ENCODE measurements around the gene PDCL3.

Gene PDCL3

DNA sequence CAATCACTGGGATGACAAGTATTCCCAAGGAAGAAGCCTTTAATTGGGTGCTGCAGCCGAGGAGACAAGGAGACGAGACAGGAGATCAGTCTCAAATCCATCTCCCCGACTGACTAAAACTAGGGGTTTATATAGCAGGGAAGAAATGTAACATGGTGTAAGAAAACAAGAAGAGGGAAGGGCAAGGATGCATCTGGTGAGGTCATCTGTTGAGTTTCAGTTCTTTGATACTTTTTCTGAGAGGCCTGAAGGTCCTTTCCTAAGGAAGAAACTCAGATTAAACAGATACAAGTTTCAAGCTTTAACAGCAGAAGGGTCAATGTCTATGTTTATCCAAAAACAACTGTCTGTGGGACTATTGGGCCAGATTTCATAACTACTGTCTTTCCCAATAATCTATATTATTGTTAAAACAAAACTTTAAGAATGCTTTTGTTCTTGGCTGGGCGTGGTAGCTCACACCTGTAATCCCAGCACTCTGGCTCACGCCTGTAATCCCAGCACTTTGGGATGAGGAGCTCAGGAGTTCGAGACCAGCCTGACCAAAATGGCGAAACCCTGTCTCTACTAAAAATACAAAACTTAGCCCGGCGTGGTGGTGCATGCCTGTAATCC is 2.5 kb upstream of the PDCL3 start:
- no peak for DNase-seq (ENCODE audit: low read depth in 2 of 2)

DNA sequence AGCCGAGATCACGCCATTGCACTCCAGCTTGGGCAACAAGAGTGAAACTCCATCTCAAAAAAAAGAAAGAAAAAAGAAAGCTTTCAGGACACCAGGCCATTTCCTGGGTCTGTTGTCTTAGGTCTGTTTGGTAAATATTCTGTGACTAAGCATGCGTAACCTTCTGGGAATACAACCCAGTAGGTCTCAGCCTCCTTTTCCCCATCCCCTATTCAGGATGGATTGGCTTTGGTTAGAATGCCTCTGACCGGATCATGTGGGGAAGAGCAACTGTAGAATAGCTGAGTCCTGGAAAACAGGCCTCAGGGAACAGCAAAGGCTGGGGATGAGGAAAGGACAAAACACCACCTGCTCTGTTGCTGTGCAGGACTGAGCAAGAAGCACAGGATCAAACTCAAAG is 1.6 kb upstream of the PDCL3 start:
- no peak for DNase-seq (ENCODE audit: low read depth in 2 of 2)

DNA sequence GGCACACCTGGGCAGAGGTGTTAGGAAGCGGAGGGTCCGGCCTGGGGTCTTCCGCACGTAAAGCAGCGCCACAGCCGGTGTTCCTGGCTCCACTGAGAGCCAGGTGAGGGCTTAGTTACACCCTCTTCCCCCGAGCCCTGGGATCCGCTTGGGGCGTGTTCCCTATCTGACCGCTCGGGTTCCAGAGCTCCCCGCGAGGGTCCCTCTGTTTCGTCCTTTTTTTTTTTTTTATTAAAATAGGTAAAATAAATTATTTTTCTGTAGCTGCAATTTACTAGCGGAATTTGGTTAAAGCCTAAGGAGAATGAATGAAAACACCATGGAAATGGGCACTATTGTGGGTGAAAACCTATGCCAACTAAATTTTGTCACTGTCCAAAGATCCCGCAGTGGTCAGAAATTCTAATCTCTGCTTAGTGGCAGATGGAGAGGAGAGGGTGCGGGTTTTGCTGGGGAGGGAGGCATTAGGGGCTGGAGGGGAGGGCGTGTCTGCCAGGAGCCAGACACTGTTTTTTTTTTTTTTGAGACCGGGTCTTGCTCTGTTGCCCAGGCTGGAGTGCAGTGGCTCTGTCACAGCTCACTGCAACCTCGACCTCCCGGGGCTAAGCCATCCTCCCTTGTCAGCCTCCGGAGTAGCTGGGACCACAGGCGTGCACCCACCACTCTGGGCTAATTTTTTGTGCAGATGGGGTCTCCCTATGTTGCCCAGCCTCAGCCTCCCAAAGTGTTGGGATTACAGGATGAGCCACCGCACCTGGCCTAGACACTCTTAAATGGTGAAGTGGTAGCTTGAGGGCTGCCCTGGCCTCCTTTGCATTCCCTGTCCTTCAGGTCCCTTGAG is 834 bp downstream of the PDCL3 start:
- DNase-seq (ENCODE audit: low read depth in 2 of 2), result no peak

DNA sequence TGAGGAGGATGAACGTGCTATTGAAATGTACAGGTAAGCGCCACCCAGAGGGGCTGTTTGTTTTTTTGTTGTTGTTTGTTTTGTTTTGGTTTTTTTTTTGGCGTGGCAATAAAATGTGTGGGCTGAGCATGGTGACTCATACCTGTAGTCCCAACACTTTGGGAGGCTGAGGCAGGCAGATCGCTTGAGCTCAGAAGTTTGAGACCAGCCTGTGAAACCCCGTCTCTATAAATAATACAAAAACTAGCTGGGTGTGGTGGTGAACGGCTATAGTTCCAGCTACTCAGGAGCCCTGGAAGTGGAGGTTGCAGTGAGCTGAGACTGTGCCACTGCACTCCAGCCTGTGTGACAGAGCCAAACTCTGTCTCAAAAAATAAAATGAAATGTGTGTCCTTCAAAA is 6.2 kb downstream of the PDCL3 start:
- no peak for DNase-seq (ENCODE audit: low read depth in 2 of 2)

DNA sequence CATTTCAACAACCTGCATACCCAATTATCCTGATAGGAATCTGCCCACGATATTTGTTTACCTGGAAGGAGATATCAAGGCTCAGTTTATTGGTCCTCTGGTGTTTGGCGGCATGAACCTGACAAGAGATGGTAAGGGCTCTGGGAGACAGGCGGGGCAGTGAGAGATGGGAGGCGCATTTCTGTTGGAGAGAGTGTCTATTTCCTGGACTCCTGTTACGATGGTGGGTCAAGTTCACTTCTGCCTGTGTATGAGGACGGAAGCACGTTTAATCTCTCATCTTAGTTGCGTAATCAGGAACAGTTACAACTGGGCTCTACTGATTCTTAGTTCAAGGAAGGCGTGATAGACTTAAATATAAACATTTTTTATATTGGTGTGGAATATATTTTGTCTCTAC is 8.9 kb downstream of the PDCL3 start:
- DNase-seq (ENCODE audit: low read depth in 2 of 2), result no peak

DNA sequence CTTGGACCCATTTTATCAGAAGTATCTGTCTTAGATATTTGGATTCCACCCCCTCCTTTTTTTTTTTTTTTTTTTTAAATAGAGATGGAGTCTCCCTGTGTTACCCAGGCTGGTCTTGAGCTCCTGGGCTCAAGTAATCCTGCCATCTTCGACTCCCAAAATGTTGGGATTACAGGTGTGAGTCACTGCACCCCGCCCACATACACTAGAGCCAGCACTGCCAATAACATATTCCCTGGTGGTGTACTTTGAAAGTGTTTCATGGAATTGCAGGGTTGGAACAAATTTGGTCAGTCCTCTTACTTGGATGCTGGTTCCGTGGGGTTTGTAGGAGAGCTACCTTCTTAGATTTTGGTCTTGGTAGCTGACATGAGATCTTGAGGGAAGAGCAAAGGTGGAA is 15.0 kb downstream of the PDCL3 start:
- DNase-seq (ENCODE audit: low read depth in 2 of 2), result no peak

DNA sequence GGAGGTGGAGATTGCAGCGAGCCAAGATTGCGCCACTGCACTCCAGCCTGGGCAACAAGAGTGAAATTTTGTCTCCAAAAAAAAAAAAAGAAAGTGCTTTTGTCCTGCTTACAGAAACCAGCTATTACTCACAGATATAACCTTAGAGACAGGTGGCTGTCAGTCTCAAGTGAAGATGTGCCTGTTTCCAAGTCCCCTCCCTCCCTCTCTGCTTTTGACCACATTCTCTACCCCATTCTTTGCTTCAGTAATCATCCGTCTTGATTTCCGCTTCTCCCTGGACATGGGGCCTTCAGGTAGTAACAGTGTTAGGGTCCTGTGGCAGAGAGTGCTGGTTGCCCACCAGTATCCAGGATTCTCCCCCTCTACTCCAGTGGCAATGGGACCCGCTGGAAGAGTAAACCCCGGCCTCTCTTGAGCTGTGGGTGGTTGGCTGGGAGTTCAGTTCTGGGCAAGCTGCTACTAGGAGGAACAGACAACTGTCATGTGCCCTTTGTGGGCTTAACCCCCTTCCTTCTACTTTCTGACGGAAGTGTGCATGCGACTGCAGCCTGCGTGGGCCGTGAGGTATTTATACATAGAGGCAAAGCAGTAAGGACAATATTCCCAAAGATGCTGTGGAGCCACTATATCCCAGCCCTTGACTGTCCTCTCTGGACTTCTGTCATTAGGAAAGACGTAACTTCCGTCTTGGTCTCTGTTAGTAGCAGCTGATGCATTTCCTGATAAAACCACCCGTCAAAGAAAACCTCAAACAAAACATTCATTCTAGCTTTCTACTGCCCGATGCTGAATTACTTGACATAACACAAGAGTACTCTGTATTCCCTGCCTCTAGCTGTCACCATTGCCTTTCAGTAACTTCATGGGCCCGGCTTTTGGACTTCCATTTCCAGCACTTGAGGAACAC is 17.8 kb downstream of the PDCL3 start:
- peak in 1 of 2 experiments; percentile 13 for DNase-seq (ENCODE audit: low read depth in 2 of 2)

DNA sequence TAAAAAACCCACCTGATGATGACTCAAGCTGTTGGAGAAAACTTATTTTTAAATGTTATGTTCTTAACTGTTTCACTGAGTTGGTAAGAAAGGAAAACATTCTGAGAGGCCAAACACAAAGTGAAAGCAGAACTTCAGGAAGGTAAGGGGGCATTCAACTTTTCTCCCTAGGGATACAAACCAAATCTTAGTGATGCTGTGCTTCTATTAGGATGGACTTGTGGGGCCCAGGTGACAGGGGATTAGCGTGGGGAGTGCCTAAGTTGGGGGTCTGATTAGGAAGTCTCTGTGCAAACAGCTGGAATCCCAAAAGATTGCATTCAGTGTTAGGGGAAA is 18.5 kb downstream of the PDCL3 start:
- no peak for DNase-seq (ENCODE audit: low read depth in 2 of 2)

DNA sequence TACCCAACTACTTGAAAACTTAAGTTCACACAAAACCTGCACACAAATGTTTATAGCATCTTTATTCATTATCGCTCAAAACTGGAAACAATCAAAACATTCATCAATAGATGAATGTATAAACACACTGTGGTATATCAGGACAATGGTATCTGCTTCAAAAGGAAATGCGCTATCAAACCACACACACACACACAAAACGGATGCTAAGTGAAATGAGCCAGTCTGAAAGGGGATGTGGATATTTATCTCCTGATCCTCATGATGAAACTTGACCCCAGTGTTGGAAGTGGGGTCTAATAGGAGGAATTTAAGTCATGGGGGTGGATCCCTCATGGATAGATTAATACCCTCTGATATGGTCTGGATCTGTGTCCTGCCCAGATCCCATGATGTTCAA is 22.0 kb downstream of the PDCL3 start:
- no peak for DNase-seq (ENCODE audit: low read depth in 2 of 2)

DNA sequence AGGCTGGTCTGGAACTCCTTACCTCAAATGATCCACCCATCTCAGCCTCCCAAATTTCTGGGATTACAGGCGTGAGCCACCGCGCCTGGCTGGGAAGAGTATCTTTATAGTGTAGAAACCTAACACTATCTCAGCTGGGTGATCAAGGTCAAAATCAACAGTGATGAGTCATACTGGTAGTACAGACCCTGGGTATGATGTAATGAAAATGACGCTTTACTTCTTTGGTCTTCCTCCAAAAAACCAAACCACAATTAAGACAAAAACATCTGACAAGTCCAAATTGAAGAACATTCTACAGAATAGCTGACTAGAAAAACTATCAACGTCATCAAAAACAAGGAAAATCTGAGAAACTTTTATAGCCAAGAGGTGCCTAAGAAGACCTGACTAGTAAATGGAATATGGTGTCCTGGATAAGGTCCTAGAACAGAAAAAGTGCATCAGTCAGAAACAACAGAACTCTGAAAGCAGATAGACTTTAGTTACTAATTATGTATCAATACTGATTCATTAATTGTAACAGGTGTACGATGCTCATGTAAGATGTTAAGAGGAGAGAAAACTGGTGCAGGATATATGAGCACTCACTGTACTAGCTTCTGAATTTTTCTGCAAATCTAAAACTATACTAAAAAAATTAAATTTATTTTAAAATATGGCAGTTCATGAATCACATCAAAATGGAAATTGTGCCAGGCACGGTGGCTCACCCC is 25.4 kb downstream of the PDCL3 start:
- DNase-seq (ENCODE audit: low read depth in 2 of 2), result no peak

DNA sequence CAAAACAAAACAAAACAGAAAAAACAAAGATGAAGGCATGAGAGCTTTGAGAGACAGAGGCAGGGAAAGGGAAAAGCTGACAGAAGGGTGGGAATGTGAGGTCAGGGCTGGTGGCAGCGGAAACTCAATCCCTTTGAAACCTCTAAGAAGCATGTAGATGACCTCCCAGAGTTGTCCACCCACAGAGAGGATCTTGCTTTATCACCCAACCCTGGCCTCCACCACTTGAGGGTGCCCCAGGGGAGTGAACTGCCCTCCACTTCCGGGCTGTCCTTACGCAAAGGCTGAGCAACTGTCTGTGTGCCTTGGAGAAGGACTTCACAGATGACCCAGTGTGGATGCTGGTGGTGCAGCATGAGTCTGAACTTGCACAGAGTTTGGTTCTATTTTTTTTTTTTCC is 26.7 kb downstream of the PDCL3 start:
- no peak for DNase-seq (ENCODE audit: low read depth in 2 of 2)

DNA sequence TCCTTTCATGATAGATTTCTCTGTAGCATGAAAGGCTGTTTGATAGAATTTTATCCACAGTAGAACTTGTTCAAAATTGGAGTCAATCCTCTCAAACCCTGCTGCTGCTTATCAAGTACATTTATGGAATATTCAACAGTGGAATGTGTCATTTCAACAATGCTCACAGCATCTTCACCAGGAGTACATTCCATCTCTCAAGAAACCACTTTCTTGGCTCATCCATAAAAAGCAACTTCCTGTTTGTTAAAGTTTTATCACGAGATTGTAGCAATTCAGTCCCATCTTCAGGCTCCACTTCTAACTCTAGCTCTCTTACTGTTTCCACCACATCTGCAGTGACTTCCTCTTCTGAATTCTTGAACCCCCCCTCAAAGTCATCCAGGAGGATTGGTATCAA is 29.4 kb downstream of the PDCL3 start:
- no peak for DNase-seq (ENCODE audit: low read depth in 2 of 2)

DNA sequence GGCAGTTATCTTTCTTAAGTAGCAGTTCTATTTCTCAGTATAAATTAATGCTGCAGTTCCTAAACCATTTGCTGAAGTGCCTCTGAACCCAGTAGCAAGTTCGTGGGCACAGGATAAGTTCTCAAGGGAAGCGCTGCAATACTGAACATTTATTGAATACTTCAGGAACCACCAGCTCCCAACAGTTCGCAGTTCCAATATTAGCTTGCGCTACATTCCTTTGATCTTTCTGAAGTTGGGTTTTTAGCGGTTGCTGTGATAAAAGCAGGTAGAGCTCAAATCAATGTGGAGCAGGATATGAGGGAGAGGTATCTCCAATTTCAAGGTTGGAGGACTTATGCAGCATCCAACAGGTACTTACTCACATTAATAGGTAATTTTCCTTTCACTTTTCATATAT is 33.7 kb downstream of the PDCL3 start:
- no peak for DNase-seq (ENCODE audit: low read depth in 2 of 2)

DNA sequence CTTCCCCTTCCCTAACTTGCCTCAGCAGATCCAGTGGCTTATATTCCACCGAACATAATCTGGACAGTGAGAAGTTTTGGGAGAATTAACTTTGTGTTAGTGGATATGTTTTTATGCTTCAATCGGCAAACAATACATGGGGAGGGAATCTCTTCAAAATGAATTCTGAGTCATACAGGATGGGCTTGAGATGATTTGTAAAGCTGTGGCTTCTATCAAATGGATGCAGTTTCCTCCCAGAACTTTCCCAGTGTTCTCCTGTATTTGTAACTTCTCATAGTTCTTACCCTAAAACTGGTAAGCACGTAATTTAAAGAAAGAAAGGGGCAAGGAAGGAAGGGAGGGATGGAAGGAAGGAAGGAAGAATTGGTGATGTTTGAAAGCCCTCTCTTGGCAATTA is 36.8 kb downstream of the PDCL3 start:
- DNase-seq (ENCODE audit: low read depth in 2 of 2), result no peak

DNA sequence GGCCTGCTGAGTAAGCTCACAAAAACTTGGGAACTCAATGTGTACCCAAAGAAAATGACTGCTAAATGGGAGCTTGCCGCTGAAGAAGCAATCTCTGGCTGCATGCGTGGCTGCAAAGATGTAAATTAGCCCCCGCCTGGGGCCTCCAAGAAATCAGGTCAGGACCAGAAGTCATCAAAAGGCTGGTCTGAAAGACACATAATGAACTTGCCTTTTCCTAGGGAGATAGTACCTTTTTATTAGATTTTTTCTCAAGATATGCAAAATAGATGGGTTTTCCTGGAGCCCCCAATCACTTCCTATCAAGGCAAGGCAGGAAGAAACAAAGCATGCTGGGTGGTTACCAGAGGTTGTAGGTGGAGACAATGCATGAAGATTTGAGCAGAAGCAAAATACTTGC is 38.9 kb downstream of the PDCL3 start:
- DNase-seq (ENCODE audit: low read depth in 2 of 2), result no peak

DNA sequence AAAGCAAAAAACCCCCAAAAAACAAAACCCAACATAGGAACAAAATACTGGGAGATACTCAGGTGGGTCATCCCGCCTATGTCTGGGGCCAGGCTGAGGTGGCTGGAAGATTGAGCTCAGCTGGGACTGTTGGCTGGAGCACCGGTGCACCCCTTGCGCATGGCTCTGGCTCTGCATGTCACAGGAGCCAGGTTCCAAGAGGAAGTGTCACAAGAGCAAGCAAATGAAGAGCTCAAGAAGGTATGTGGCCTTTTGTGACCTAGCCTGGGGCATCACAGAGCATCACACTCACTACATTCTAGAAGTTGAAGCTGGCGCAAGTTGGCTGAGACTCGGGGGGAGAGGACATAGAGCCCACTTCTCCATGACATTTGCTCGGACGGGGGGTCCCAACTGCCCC is 40.6 kb downstream of the PDCL3 start:
- no peak for DNase-seq (ENCODE audit: low read depth in 2 of 2)

DNA sequence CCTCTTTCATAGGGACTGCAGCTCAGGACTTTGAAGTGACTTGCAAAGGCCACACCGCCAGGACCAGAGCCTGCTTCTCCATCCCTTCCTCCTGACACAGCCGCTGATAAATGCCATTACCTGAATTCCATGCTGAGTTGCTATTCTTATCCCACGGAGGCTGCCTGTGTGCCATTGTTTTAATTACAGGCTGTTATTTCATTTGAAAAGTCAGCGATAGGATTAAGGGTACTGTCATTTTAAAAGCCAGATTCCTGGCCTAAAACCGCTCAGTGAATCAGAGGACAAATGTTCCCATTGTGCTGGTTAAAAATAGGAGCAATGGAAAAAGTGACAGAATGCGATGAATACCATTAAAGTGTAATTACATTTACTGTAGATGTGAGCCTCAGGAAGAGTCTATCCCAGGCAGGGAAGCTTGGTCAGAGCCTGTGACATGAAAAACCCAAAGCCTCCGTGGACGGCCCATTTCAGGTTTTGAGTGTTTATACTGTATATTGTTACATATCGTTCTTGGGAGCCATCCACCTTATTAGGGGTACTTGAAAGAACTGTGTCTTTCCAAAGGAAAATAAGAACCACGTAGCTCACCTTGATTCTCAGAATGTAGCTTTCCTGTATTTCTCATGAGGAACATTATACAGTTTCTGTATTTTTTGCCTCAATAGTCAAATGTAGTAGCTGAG is 41.3 kb downstream of the PDCL3 start:
- DNase-seq (ENCODE audit: low read depth in 2 of 2), result no peak

DNA sequence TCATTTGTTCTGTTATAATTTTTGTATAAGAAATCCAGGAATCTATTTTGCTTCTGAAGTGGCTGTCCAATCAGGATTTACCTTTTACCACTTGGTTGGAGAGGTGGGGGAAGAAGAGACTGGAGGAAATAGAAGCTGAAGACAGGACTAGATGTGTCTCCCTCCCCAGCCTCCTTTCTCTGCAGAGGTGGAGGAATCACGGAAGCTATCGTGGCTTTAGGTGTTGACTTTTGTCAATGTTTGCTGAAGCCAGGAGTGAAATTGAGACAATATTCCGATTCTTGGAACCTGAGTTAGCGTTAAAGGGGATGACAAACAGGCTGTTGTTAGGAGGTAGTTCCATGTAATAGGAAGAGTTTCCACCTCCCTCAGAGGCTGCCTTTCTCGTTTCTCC is 43.5 kb downstream of the PDCL3 start:
- no peak for DNase-seq (ENCODE audit: low read depth in 2 of 2)

DNA sequence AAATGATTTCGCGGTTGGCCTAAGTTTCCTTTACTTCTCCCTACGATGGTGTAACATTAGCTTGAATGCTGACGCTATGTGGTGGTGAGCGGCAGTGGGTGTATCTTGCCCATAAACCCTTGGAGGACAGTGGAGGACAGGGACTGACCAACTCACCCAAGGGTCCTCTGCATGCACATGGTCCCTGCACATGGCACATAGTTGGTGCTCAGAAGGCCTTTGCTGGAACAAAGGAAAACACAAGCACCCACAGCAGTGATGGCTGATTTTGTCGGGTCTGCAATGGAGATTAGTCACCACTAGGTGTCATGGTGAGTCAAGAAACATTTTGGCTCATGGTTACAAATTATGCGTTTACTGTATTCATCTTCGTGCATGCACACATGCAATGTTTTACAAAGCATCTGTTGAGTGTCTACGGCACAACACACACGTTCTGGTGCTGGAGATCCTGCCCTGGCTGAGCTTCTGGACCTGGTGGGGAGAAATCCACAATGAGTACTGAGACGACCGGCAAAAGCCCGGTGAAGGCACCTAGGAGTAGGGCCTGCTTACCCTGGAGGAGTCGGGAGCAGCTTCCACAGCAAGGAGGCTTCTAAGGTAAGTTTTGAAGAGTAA is 44.0 kb downstream of the PDCL3 start:
- DNase-seq (ENCODE audit: low read depth in 2 of 2), result no peak

DNA sequence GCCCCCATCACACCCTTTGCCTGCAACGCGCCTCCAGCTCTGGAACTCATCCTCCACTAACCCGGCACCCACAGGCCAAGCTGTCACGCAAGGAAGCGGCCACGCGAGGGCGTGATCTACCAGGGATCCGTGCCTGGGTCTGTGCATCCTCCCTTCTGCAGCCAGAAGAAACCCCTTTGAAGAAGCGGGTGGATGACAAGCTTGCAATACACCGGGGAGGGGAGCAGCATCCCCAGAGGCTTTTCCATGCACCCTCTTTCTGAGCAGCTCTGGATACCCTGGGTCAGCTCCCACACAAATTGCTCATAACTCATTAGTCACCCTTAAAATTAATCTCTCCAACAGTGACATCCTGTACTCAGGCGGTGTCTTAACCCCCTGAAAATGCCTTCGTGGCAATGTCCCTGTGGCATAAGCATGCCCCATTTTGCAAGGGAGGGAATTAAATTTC is 47.6 kb downstream of the PDCL3 start:
- peak; percentile 54 to 69 for DNase-seq (ENCODE audit: low read depth in 2 of 2)

Data from stimulated activated CD4-positive, alpha-beta T cell treated with anti-CD3 and anti-CD28 coated beads, Interleukin-12 subunit alpha, Interleukin-12 subunit beta, amount 100 ng/mL, for 24 hours (primary cell).